Calu3 (cell line): ENCODE data around the gene RPP25L. TPM values are rescaled to one million over a fixed set of nuclear protein-coding genes. Genes with fewer than 3 reads are reported as not detected.

Experiments
- BruUV-seq: library from RNA; stranded (reverse); fragments of 400-500 nt; replicated peaks from 2 replicates; lab custom pipeline; 2021; lab: Mats Ljungman, UMichigan
- CTCF ChIA-PET: fragments of 300-600 bp; sonication (Branson Sonifier 250); formaldehyde crosslinking; loops from one replicate; lab custom pipeline; 2022; ENCODE audit warnings: antibody characterized with exemption; lab: Charles Lee
- DNase-seq: peaks from one replicate; pipeline ENCODE4 v3.0.0; 2022
- H3K27ac Mint-ChIP-seq: one replicate; pipeline ENCODE4 v1.8.0; 2022; ENCODE audit warnings: mixed read lengths; ENCODE audit not compliant: unreplicated experiment
- H3K27me3 Mint-ChIP-seq: one replicate; pipeline ENCODE4 v1.8.0; 2022; ENCODE audit warnings: mixed read lengths; ENCODE audit not compliant: unreplicated experiment
- H3K36me3 Mint-ChIP-seq: one replicate; pipeline ENCODE4 v1.8.0; 2022; ENCODE audit warnings: mild to moderate bottlenecking, moderate library complexity, mixed read lengths; ENCODE audit not compliant: insufficient read depth, unreplicated experiment
- H3K4me1 Mint-ChIP-seq: one replicate; pipeline ENCODE4 v1.8.0; 2022; ENCODE audit warnings: mild to moderate bottlenecking, low read depth, mixed read lengths; ENCODE audit not compliant: unreplicated experiment
- H3K4me3 Mint-ChIP-seq: one replicate; pipeline ENCODE4 v1.8.0; 2022; ENCODE audit warnings: mild to moderate bottlenecking, low read depth, moderate library complexity, mixed read lengths; ENCODE audit not compliant: unreplicated experiment
- H3K9me3 Mint-ChIP-seq: one replicate; pipeline ENCODE4 v1.8.0; 2022; ENCODE audit warnings: low read depth, mixed read lengths; ENCODE audit not compliant: unreplicated experiment
- intact Hi-C: fragments of 100-400 bp; cut with micrococcal nuclease; formaldehyde crosslinking; loops from one replicate; pipeline ENCODE4 v1.10.0; 2022; ENCODE audit not compliant: unreplicated experiment
- total RNA-seq: library from RNA; stranded (reverse); gene quantifications from 2 replicates; pipeline ENCODE4 v1.2.3, GENCODE V29; 2022
- TF ChIP-seq, protein P1 (sequence below): fragments of 200-600 bp; IDR thresholded peaks from one replicate; pipeline ENCODE4 v1.8.0; 2022; ENCODE audit warnings: antibody characterized with exemption; ENCODE audit not compliant: unreplicated experiment

The RPP25L gene
- total RNA-seq, 1 experiment from 2014 or later: 17.6 TPM

DNA sequence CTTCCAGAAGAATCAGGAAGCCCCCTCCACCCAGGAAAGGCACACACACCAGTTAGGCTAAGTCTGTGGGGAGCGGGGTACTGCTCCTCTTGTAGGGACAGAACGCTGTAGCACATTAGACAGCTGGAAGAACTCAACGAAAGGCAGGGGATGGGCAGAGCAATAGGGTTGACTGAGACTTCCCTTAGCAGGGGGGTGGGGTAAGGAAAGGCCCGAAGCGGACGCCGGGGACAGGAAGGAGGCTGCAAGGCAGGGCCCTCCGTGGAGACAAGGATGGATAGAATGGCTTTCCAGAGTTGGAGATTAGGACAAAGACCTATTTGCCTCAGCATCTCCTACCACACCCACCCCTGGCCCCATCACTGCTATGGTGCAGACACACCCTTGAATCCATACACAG lies 36.7 kb downstream of the RPP25L start:
- CTCF ChIA-PET: no interaction called here
- no peaks in the 10 kb centered on the region for H3K9me3 Mint-ChIP-seq
- intact Hi-C loops: no loop called here
- no peak overlapping the region for H3K4me3 Mint-ChIP-seq
- no peak for DNase-seq
- H3K36me3 Mint-ChIP-seq: peaks cover 5% of the 10 kb centered on the region
- TF ChIP-seq, protein P1, sequence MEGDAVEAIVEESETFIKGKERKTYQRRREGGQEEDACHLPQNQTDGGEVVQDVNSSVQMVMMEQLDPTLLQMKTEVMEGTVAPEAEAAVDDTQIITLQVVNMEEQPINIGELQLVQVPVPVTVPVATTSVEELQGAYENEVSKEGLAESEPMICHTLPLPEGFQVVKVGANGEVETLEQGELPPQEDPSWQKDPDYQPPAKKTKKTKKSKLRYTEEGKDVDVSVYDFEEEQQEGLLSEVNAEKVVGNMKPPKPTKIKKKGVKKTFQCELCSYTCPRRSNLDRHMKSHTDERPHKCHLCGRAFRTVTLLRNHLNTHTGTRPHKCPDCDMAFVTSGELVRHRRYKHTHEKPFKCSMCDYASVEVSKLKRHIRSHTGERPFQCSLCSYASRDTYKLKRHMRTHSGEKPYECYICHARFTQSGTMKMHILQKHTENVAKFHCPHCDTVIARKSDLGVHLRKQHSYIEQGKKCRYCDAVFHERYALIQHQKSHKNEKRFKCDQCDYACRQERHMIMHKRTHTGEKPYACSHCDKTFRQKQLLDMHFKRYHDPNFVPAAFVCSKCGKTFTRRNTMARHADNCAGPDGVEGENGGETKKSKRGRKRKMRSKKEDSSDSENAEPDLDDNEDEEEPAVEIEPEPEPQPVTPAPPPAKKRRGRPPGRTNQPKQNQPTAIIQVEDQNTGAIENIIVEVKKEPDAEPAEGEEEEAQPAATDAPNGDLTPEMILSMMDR: no peak
- no peaks in the 10 kb centered on the region for H3K4me1 Mint-ChIP-seq
- H3K27me3 Mint-ChIP-seq: peaks cover 86% of the 10 kb centered on the region
- no peak overlapping the region for H3K27ac Mint-ChIP-seq
- no TSS peak for BruUV-seq

DNA sequence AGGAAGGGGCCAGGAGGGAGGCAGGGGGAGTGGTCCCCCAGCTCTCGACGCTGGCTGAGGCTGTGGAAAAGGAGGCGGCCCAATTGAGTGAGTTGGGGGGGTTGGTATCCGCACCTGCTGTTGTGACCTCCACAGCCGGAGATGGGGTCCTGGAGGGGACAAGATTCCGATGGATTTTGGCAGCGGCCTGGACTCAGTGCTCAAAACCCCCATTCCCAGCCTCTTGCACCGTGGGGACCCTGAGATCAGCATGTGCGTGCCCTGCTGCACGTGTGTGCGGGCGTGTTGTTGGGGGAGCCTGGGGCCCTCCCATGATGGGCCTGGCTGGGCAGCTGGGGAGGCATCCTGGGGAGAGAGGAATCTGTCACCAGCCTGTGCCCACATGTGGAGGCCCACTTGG lies 37.3 kb downstream of the RPP25L start:
- H3K4me1 Mint-ChIP-seq: no peaks in the 10 kb centered on the region
- H3K27ac Mint-ChIP-seq: no peak overlapping the region
- CTCF ChIA-PET: no interaction called here
- DNase-seq: no peak
- BruUV-seq: no TSS peak
- no peaks in the 10 kb centered on the region for H3K9me3 Mint-ChIP-seq
- TF ChIP-seq, protein P1: no peak
- intact Hi-C loops: no loop called here
- H3K4me3 Mint-ChIP-seq: no peak overlapping the region
- peaks cover 5% of the 10 kb centered on the region for H3K36me3 Mint-ChIP-seq
- H3K27me3 Mint-ChIP-seq: peaks cover 86% of the 10 kb centered on the region

DNA sequence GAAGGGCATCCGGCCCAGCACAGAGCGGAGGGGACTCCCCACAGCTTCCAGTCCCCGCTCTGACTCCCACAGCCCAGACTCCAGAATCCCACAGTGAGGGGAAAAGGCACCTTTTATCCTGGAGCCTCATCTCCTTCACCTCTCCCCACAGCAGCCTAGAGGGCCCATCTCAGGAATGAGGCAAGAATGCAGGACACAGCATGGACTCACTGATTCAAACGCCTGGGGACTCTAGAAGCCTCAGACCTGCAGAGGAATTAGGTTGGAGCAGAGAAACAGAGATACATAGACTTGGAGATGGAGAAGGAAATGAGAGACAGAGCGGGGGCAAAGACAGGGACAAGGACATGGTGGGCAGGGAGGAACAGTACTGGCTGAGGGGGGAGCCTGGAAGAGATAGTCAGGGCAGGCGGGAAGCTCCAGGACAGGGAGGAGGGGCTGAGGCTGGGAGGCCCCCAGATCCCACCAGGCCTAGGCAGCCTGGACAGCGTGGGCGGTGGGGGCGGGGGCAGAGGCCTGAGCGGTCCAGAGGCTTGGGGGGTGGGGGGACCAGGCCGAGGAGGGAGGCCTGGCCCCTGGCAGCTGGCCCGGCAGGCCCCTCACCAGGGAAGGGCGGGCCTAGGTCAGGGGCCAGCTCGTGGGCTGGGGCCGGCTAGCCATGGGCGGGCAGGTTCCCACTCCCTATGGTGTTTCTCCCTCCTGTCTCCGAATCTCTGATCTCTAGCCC lies 38.1 kb downstream of the RPP25L start:
- H3K27me3 Mint-ChIP-seq: peaks cover 85% of the 10 kb centered on the region
- no peak for DNase-seq
- no peak overlapping the region for H3K27ac Mint-ChIP-seq
- no peaks in the 10 kb centered on the region for H3K4me1 Mint-ChIP-seq
- BruUV-seq: no TSS peak
- TF ChIP-seq, protein P1: no peak
- no peak overlapping the region for H3K4me3 Mint-ChIP-seq
- intact Hi-C loops: no loop called here
- no peaks in the 10 kb centered on the region for H3K9me3 Mint-ChIP-seq
- peaks cover 5% of the 10 kb centered on the region for H3K36me3 Mint-ChIP-seq
- CTCF ChIA-PET: no interaction called here

DNA sequence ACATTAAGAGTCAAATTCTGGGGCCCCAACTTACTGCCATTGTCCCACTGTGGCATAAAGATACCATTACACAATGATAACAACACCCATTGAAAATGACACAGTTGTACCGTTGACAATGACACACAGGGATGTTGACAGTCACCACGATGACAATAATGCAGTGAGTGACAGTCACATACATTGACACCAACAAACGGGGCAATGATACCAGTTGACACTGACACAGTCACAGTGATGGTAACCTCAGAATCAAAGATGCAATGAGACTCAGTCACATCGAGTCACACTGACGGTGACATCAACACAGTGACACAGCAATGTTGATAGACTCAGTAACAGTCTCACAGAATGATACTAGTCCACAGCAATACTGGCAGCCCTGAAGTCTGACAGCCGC lies 39.3 kb downstream of the RPP25L start:
- BruUV-seq: no TSS peak
- peaks cover 92% of the 10 kb centered on the region for H3K27me3 Mint-ChIP-seq
- no peak overlapping the region for H3K4me3 Mint-ChIP-seq
- H3K36me3 Mint-ChIP-seq: peaks cover 5% of the 10 kb centered on the region
- H3K27ac Mint-ChIP-seq: no peak overlapping the region
- H3K9me3 Mint-ChIP-seq: no peaks in the 10 kb centered on the region
- no peak for DNase-seq
- H3K4me1 Mint-ChIP-seq: no peaks in the 10 kb centered on the region
- CTCF ChIA-PET: no interaction called here
- TF ChIP-seq, protein P1: no peak
- intact Hi-C loops: no loop called here
